Measurements from ENCODE around the gene WNT10A. TPM values are rescaled to one million over a fixed set of nuclear protein-coding genes. Genes with fewer than 3 reads are reported as not detected.

The WNT10A gene
- total and polyA plus RNA-seq, 2 of the 8 experiments (the other 6 are each of a cell fraction or from before 2014, with no cell fraction given) = 0.05 TPM; not detected in 1

GRCh38 chr2:218924757-218925156, 44.1 kb downstream of the WNT10A start:
- 77% methylated on average over 2 of the region's 2 CpGs; no CpG with 5 or more reads in 1 of the 2 experiments for whole genome bisulfite sequencing, 2 experiments (ENCODE audit: extremely low coverage in 1 of 2, insufficient coverage in 1 of 2, insufficient read length in 1 of 2, insufficient replicate concordance in 2 of 2, low coverage in 1 of 2, low lambda C conversion rate in 2 of 2, missing lambda C conversion rate in 1 of 2)

More at GRCh38 chr2:218924757-218925156, 44.1 kb downstream of the WNT10A start:
- ChIA-PET POLR2A (ENCODE audit: partially characterized antibody) (interaction anchor here (1.5 kb wide), 1 partner anchor 16 kb away, joined by 3 read pairs; no protein-coding TSS in a partner anchor), CTCF (ENCODE audit: partially characterized antibody) (no interaction called here)
- Histone ChIP-seq H3K9me3 (ENCODE audit: insufficient read depth in 2 of 2, low read depth in 1 of 2, low read length in 1 of 2) (peaks cover 4 to 8% of the 10 kb centered on the region in 2 experiments; a peak in 3 of 4 replicates), H3K18ac (ENCODE audit: extremely low read depth, low read length) (no peak overlapping the region), H3K9ac (replicated peaks in 1 of 4; ENCODE audit: extremely low read depth in 1 of 4, low read depth in 3 of 4, low read length in 3 of 4) (no peak overlapping the region), H3K4me3 (ENCODE audit: extremely low read depth in 1 of 4, insufficient read depth in 2 of 4, low read depth in 3 of 4, low read length in 4 of 4) (no peak overlapping the region), H2BK120ac (replicated peaks; ENCODE audit: low read depth, low read length) (no peak overlapping the region), H3K23me2 (ENCODE audit: low read depth, low read length) (no peaks in the 10 kb centered on the region), H3K23ac (ENCODE audit: insufficient read length) (no peak overlapping the region), H3K4me1 (replicated peaks in 1 of 4; ENCODE audit: control insufficient read depth in 3 of 4, insufficient read depth in 4 of 4, low read length in 3 of 4) (no peaks in the 10 kb centered on the region), H4K8ac (ENCODE audit: extremely low read depth, insufficient read depth, low read length) (no peak overlapping the region), H3K79me1 (ENCODE audit: low read depth, low read length) (no peaks in the 10 kb centered on the region), H3K27me3 (replicated peaks in 1 of 4; ENCODE audit: control insufficient read depth in 3 of 4, extremely low read depth in 1 of 4, insufficient read depth in 3 of 4, low read length in 3 of 4) (no peaks in the 10 kb centered on the region), H2AK5ac (ENCODE audit: low read depth, low read length) (no peak overlapping the region), H4K91ac (replicated peaks; ENCODE audit: insufficient read length, low read length) (no peak overlapping the region), H3K56ac (replicated peaks; ENCODE audit: insufficient read length, low read depth, low read length) (no peak overlapping the region), H2BK5ac (ENCODE audit: low read depth, low read length) (no peak overlapping the region), H3K79me2 (ENCODE audit: control insufficient read depth in 1 of 2, insufficient read depth in 2 of 2, low read length in 2 of 2) (no peaks in the 10 kb centered on the region), H2AFZ (ENCODE audit: low read length) (no peak overlapping the region), H4K5ac (ENCODE audit: insufficient read length, low read depth, low read length) (no peak overlapping the region), H4K20me1 (replicated peaks in 1 of 2; ENCODE audit: control insufficient read depth in 1 of 2, insufficient read depth in 2 of 2, low read length in 2 of 2) (no peaks in the 10 kb centered on the region), H2BK20ac (ENCODE audit: low read length) (no peak overlapping the region), H3K4me2 (ENCODE audit: insufficient read depth in 1 of 2, low read depth in 2 of 2, low read length in 2 of 2) (no peak overlapping the region), H2BK12ac (ENCODE audit: low read depth, low read length) (no peak overlapping the region), H3K14ac (ENCODE audit: insufficient read length) (no peak overlapping the region), H3K27ac (ENCODE audit: low read depth, low read length) (no peak overlapping the region), H3K36me3 (ENCODE audit: control insufficient read depth in 2 of 4, insufficient read depth in 4 of 4, low read length in 3 of 4) (no peaks in the 10 kb centered on the region; a peak in 1 of 8 replicates), H2BK15ac (ENCODE audit: low read length) (no peak overlapping the region), H3K4ac (replicated peaks; ENCODE audit: insufficient read length, low read depth, low read length) (no peak overlapping the region)
- FAIRE-seq (no peak), DNase-seq (ENCODE audit: low read depth in 1 of 2, low spot score in 2 of 2) (no peak)
- TF ChIP-seq SP1 (IDR thresholded peaks at IDR 0.05; ENCODE audit: low read depth, low read length) (no peak), POU5F1 (IDR thresholded peaks at IDR 0.05; ENCODE audit: low read depth, low read length) (no peak), BRCA1 (IDR thresholded peaks at IDR 0.05; ENCODE audit: low read depth, low read length) (no peak), SIX5 (IDR thresholded peaks at IDR 0.05; ENCODE audit: low read depth, low read length) (no peak)

All from H1 (cell line).